ENCODE results near the gene MALRD1. TPM values are rescaled to one million over a fixed set of nuclear protein-coding genes. Genes with fewer than 3 reads are reported as not detected.

The MALRD1 gene
- total and polyA plus RNA-seq, 7 donors, result 0.34 to 4.7 (median 2.1) TPM; not detected in 2

DNA sequence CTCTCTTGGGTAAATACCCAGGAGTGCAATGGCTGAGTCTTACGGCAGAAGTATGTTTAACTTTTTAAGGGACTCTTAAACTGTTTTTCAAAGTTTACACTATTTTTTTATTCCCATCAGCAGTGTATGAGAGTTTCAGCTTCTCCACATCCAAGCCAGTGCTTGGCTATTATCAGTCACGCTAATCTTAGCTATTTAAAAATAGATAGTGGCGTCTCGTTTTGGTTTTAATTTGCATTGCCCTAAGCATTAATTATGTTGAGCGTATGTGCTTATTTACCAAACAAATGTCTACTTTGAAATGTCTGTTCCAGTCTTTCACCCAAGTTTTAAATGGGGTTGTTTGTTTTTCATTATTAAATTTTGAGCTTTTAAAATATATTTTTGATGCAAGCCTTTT is 164.0 kb downstream of the MALRD1 start:
- no peak for DNase-seq
- TF ChIP-seq POLR2A (IDR thresholded peaks at IDR 0.05) (no peak), POLR2AphosphoS5 (IDR thresholded peaks at IDR 0.05) (no peak), EP300 (IDR thresholded peaks at IDR 0.05) (no peak)
- TF ChIP-seq, protein P1, sequence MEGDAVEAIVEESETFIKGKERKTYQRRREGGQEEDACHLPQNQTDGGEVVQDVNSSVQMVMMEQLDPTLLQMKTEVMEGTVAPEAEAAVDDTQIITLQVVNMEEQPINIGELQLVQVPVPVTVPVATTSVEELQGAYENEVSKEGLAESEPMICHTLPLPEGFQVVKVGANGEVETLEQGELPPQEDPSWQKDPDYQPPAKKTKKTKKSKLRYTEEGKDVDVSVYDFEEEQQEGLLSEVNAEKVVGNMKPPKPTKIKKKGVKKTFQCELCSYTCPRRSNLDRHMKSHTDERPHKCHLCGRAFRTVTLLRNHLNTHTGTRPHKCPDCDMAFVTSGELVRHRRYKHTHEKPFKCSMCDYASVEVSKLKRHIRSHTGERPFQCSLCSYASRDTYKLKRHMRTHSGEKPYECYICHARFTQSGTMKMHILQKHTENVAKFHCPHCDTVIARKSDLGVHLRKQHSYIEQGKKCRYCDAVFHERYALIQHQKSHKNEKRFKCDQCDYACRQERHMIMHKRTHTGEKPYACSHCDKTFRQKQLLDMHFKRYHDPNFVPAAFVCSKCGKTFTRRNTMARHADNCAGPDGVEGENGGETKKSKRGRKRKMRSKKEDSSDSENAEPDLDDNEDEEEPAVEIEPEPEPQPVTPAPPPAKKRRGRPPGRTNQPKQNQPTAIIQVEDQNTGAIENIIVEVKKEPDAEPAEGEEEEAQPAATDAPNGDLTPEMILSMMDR (IDR thresholded peaks at IDR 0.05), result no peak
- no peak overlapping the region for H3K4me3 ChIP-seq
- no peaks in the 10 kb centered on the region for H3K36me3 ChIP-seq
- no peaks in the 10 kb centered on the region for H3K9me3 ChIP-seq
- H3K27me3 ChIP-seq, result no peaks in the 10 kb centered on the region
- no peaks in the 10 kb centered on the region for H3K4me1 ChIP-seq
- WGBS, 2 donors, result 66 to 67% methylated on average over 5 of the region's 5 CpGs
- H3K27ac ChIP-seq, result no peak overlapping the region
- intact Hi-C loops (cut with DNase I), result no loop called here

DNA sequence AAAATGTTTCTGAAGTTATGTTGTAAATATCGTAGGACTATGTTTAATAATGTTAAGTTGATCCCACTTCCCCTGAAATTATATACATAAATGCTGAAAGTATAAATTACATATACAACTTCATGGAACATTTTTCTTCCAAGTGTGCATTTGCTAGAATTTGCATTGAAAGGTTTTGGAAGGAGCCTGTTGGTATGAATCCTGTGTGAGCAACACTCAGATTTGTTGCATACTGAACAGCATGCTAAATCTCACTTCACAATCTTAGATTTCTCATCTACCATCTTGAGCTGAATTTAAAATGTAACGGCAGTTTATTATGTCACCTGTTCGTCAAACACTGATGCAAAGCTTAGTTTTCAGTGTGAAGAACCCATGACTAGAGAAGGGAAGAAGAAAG is 172.6 kb downstream of the MALRD1 start:
- DNase-seq, result no peak
- no peaks in the 10 kb centered on the region for H3K4me1 ChIP-seq
- no peak overlapping the region for H3K27ac ChIP-seq
- no peak overlapping the region for H3K4me3 ChIP-seq
- H3K27me3 ChIP-seq, result no peaks in the 10 kb centered on the region
- no peaks in the 10 kb centered on the region for H3K36me3 ChIP-seq
- H3K9me3 ChIP-seq, result no peaks in the 10 kb centered on the region
- no peak for TF ChIP-seq POLR2A (IDR thresholded peaks at IDR 0.05)
- no peak for TF ChIP-seq POLR2AphosphoS5 (IDR thresholded peaks at IDR 0.05)
- no peak for TF ChIP-seq EP300 (IDR thresholded peaks at IDR 0.05)
- WGBS, 2 donors, result 88 to 91% methylated on average over 3 of the region's 3 CpGs
- intact Hi-C loops (cut with DNase I), result no loop called here

DNA sequence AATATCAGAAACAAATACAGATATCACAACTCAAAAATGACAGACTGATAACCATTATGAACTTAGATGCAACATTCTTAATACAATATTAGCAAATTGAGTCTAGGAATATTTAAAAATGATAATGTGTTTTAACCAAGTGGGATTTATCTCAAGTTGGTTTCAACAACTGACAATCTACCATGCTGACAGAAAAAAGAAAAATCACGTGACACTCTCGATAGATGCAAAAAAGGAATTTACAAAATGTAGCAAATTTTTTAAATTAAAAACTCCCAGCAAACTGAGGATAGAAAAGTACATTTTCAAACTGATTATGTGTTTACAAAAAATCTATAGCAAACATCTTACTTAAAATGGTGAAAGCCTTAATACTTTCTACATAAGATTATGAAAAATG is 177.4 kb downstream of the MALRD1 start:
- H3K4me1 ChIP-seq, result no peaks in the 10 kb centered on the region
- no peak for DNase-seq
- intact Hi-C loops (cut with DNase I), result no loop called here
- TF ChIP-seq POLR2A (IDR thresholded peaks at IDR 0.05), result no peak
- TF ChIP-seq EP300 (IDR thresholded peaks at IDR 0.05), result no peak
- TF ChIP-seq, protein P1 (IDR thresholded peaks at IDR 0.05), result no peak
- TF ChIP-seq POLR2AphosphoS5 (IDR thresholded peaks at IDR 0.05), result no peak
- 89 to 92% methylated on average over 2 of the region's 2 CpGs for WGBS, 2 donors
- H3K4me3 ChIP-seq, result no peak overlapping the region
- H3K9me3 ChIP-seq, result no peaks in the 10 kb centered on the region
- no peak overlapping the region for H3K27ac ChIP-seq
- H3K36me3 ChIP-seq, result no peaks in the 10 kb centered on the region
- no peaks in the 10 kb centered on the region for H3K27me3 ChIP-seq

DNA sequence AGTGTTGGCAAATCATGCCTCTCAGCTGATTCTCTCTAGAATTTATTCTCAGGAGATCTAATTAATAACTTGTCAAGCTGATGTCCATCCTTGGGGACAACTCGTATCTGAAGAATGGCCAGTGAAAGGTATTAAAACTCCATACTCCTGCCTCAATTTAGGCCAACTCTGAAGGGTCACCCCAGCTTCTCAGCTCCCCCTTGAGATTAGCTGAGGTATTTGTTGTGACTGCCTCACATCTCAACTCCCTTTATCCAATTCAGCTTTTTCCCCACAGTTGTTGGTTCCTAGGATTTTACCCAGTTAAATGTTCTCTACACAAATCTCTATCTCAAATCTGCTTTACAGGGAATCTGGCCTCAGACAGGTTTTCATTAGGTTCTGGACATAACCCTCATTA is 182.4 kb downstream of the MALRD1 start:
- Histone ChIP-seq H3K27ac (no peak overlapping the region), H3K36me3 (no peaks in the 10 kb centered on the region), H3K9me3 (no peaks in the 10 kb centered on the region), H3K4me3 (no peak overlapping the region), H3K4me1 (no peaks in the 10 kb centered on the region), H3K27me3 (no peaks in the 10 kb centered on the region)
- TF ChIP-seq EP300 (IDR thresholded peaks at IDR 0.05) (no peak), POLR2A (IDR thresholded peaks at IDR 0.05) (no peak), POLR2AphosphoS5 (IDR thresholded peaks at IDR 0.05) (no peak)
- TF ChIP-seq, protein P1 (IDR thresholded peaks at IDR 0.05), result no peak
- DNase-seq, result no peak
- 85 to 86% methylated on average over 1 of the region's 1 CpG for WGBS, 2 donors
- intact Hi-C loops (cut with DNase I), result no loop called here

DNA sequence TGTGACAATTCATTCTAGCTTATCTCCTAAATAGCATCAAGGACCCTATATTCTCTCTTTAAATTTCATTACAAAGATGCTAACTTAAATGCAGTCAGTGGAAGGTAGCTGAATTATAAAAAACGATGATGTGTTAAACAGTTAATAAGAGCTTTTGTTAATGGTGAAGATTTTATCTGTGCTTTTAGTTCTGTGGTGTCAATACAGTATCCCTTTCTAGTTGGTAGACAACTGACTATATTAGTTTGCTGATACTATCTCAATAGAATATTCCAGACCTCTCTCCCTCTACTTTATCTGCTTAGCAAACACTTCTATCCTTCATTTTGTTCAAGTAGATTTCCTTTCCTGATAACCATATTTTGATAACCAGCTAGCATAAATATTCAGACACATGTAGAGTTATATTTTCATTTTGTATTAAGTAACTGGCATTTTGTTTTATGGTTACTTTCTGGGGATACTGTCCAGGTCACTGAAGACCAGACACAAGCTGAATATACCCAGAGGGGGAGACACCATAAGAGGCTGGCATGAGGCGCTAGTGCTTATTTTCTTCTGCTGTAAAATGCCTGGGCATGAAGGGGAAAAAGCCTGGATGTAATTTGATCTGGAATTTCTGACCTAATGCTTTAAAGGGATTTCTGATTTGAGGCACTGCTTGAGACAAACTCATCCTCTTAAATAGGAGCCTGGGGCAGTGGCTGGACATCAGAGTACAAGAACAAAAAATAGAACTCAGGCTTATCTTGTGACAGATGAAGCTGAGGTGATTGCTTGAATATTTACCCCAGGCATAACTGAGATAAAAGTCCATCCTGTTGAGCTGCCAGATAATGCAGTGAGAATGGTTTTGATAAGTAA is 197.5 kb downstream of the MALRD1 start:
- TF ChIP-seq, protein P1 (IDR thresholded peaks at IDR 0.05), result no peak
- TF ChIP-seq EP300 (IDR thresholded peaks at IDR 0.05) (no peak), POLR2AphosphoS5 (IDR thresholded peaks at IDR 0.05) (no peak), POLR2A (IDR thresholded peaks at IDR 0.05) (no peak)
- DNase-seq, result no peak
- WGBS, 2 donors, result 82 to 90% methylated on average over 2 of the region's 2 CpGs
- H3K4me1 ChIP-seq, result no peaks in the 10 kb centered on the region
- H3K27ac ChIP-seq, result no peak overlapping the region
- H3K36me3 ChIP-seq, result no peaks in the 10 kb centered on the region
- no peaks in the 10 kb centered on the region for H3K9me3 ChIP-seq
- intact Hi-C loops (cut with DNase I), result no loop called here
- H3K4me3 ChIP-seq, result no peak overlapping the region
- H3K27me3 ChIP-seq, result no peaks in the 10 kb centered on the region

All from sigmoid colon (tissue), 7 donors.